ENCODE results near the gene DNAH12. TPM values are rescaled to one million over a fixed set of nuclear protein-coding genes. Genes with fewer than 3 reads are reported as not detected.

DNAH12 gene
- total RNA-seq, 1 experiment from 2014 or later, result 0.45 TPM

GRCh38 chr3:57261929-57262328 lies 282.2 kb downstream of the DNAH12 start:
- POLR2A ChIA-PET, result no interaction called here
- Histone ChIP-seq H3K4me1 (no peaks in the 10 kb centered on the region), H3K4me3 (ENCODE audit: low read depth, low read length) (no peak overlapping the region), H3K36me3 (ENCODE audit: control insufficient read depth, insufficient read depth, low read length) (no peaks in the 10 kb centered on the region), H3K9me3 (no peaks in the 10 kb centered on the region), H3K27me3 (replicated peaks; ENCODE audit: control insufficient read depth, insufficient read depth, low read length) (no peaks in the 10 kb centered on the region)
- no peak for TF ChIP-seq CTCF (IDR thresholded peaks at IDR 0.05; ENCODE audit: insufficient read depth in 1 of 2, low read depth in 1 of 2, low read length in 1 of 2, severe bottlenecking in 1 of 2, unreplicated experiment in 1 of 2)
- no peak overlapping the region for H3K27ac Mint-ChIP-seq (ENCODE audit: unreplicated experiment)
- no peaks in the 10 kb centered on the region for H3K4me1 Mint-ChIP-seq (ENCODE audit: low read depth, unreplicated experiment)
- CTCF ChIA-PET, result no interaction called here
- H3K27me3 Mint-ChIP-seq (ENCODE audit: insufficient read depth, unreplicated experiment), result no peaks in the 10 kb centered on the region
- intact Hi-C loops (cut with micrococcal nuclease; ENCODE audit: unreplicated experiment), result no loop called here
- DNase-seq, result no peak
- H3K9me3 Mint-ChIP-seq (ENCODE audit: unreplicated experiment), result peaks cover 29% of the 10 kb centered on the region
- H3K4me3 Mint-ChIP-seq (ENCODE audit: unreplicated experiment), result no peak overlapping the region
- H3K36me3 Mint-ChIP-seq (ENCODE audit: insufficient read depth, unreplicated experiment), result peaks cover 77% of the 10 kb centered on the region
- no TSS peak for BruUV-seq (replicated peaks)

- Mint-ChIP-seq H3K27me3 (ENCODE audit: insufficient read depth, unreplicated experiment) (no peaks in the 10 kb centered on the region), H3K4me1 (ENCODE audit: low read depth, unreplicated experiment) (no peaks in the 10 kb centered on the region), H3K36me3 (ENCODE audit: insufficient read depth, unreplicated experiment) (peaks cover 69% of the 10 kb centered on the region), H3K27ac (ENCODE audit: unreplicated experiment) (no peak overlapping the region), H3K9me3 (ENCODE audit: unreplicated experiment) (peaks cover 23% of the 10 kb centered on the region), H3K4me3 (ENCODE audit: unreplicated experiment) (no peak overlapping the region)
- TF ChIP-seq CTCF (IDR thresholded peaks at IDR 0.05; ENCODE audit: insufficient read depth in 1 of 2, low read depth in 1 of 2, low read length in 1 of 2, severe bottlenecking in 1 of 2, unreplicated experiment in 1 of 2), result no peak
- no peaks in the 10 kb centered on the region for H3K27me3 ChIP-seq (replicated peaks; ENCODE audit: control insufficient read depth, insufficient read depth, low read length)
- BruUV-seq (replicated peaks), result no TSS peak
- DNase-seq, result no peak
- no peaks in the 10 kb centered on the region for H3K9me3 ChIP-seq
- H3K36me3 ChIP-seq (ENCODE audit: control insufficient read depth, insufficient read depth, low read length), result no peaks in the 10 kb centered on the region
- intact Hi-C loops (cut with micrococcal nuclease; ENCODE audit: unreplicated experiment), result no loop called here
- no peak overlapping the region for H3K4me3 ChIP-seq (ENCODE audit: low read depth, low read length)
- POLR2A ChIA-PET, result no interaction called here
- H3K4me1 ChIP-seq, result no peaks in the 10 kb centered on the region
- CTCF ChIA-PET, result no interaction called here
Observed at GRCh38 chr3:57261119-57261518, 283.0 kb downstream of the DNAH12 start.

- Histone ChIP-seq H3K9me3 (no peaks in the 10 kb centered on the region), H3K4me1 (no peaks in the 10 kb centered on the region), H3K36me3 (ENCODE audit: control insufficient read depth, insufficient read depth, low read length) (no peaks in the 10 kb centered on the region), H3K4me3 (ENCODE audit: low read depth, low read length) (no peak overlapping the region), H3K27me3 (replicated peaks; ENCODE audit: control insufficient read depth, insufficient read depth, low read length) (no peaks in the 10 kb centered on the region)
- Mint-ChIP-seq H3K36me3 (ENCODE audit: insufficient read depth, unreplicated experiment) (peaks cover 50% of the 10 kb centered on the region), H3K27me3 (ENCODE audit: insufficient read depth, unreplicated experiment) (no peaks in the 10 kb centered on the region), H3K9me3 (ENCODE audit: unreplicated experiment) (peaks cover 6% of the 10 kb centered on the region), H3K27ac (ENCODE audit: unreplicated experiment) (no peak overlapping the region), H3K4me3 (ENCODE audit: unreplicated experiment) (no peak overlapping the region), H3K4me1 (ENCODE audit: low read depth, unreplicated experiment) (peaks cover 5% of the 10 kb centered on the region)
- intact Hi-C loops (cut with micrococcal nuclease; ENCODE audit: unreplicated experiment), result no loop called here
- CTCF ChIA-PET, result no interaction called here
- BruUV-seq (replicated peaks), result no TSS peak
- TF ChIP-seq CTCF (IDR thresholded peaks at IDR 0.05; ENCODE audit: insufficient read depth in 1 of 2, low read depth in 1 of 2, low read length in 1 of 2, severe bottlenecking in 1 of 2, unreplicated experiment in 1 of 2), result no peak
- DNase-seq, result no peak
- POLR2A ChIA-PET, result no interaction called here
Observed at GRCh38 chr3:57257678-57258077, 286.5 kb downstream of the DNAH12 start.

All from Caco-2 (cell line).